22Rv1 (cell line): ENCODE results near the gene NAA25.

ENCODE experiments used
- CTCF ChIP-seq: fragments of 450-650 bp; IDR thresholded peaks from 2 replicates; pipeline ENCODE4 v1.5.1; 2017; ENCODE audit warnings: mild to moderate bottlenecking
- ZFX ChIP-seq: fragments of 450-650 bp; IDR thresholded peaks from 2 replicates; pipeline ENCODE4 v1.6.1; 2017; ENCODE audit warnings: antibody characterized with exemption, borderline replicate concordance

GRCh38 chr12:112149596-112149995 is 41.0 kb upstream of the NAA25 start:
- TF ChIP-seq CTCF (no peak), ZFX (no peak)
